ENCODE measurements around the gene SCG3.
"Not testable (repeated sequence)": the region's sequence is repeated elsewhere in the genome, so short reads cannot be mapped to it uniquely, and the experiment has no call there.

Gene SCG3

DNA sequence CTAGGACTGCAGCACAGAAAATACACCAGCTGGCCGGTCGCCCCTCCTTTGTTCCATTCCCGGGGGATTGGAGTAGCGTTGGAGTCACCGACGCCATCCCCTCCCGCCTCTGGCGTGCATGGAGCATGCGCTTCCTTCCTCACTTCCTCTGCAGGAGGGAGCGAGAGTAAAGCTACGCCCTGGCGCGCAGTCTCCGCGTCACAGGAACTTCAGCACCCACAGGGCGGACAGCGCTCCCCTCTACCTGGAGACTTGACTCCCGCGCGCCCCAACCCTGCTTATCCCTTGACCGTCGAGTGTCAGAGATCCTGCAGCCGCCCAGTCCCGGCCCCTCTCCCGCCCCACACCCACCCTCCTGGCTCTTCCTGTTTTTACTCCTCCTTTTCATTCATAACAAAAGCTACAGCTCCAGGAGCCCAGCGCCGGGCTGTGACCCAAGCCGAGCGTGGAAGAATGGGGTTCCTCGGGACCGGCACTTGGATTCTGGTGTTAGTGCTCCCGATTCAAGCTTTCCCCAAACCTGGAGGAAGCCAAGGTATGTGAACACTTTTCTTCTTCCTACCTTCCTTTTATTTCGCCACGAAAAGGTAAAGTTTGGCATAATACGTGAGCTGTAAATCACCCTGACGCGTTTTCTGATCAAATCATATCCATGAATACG lies at the start of gene SCG3:
Gene SCG3 (plus strand): TSS at position 201 of the 661 bp plus-strand sequence. CDS start 253 bp downstream, at position 454.
- DNase-seq (ENCODE audit: low read depth, low spot score) = peak; percentile 98

DNA sequence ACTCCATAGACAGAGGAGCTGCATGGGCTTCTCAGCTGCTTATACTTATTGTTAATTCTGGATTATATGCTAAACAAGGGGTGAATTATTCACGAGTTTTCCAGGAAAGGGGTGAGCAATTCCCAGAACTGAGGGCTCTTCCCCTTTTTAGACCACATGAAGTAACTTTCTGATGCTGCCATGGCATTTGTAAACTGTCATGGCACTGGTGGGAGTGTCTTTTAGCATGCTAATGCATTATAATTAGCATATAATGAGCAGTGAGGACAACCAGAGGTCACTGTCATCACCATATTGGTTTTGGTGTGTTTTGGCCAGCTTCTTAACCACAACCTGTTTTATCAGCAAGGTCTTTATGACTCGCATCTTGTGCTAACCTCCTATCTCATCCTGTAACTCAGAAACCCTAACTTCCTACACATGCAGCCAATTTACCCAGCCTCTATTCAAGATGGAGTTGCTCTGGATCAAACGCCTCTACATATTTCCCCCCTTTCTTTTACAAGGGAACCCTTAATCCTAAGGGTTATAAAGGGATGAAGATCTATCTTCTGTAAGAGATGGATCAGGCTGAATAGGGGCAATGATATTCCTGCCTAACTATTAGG lies 46.6 kb upstream of the SCG3 start:
- no peak for DNase-seq (ENCODE audit: low read depth, low spot score)

DNA sequence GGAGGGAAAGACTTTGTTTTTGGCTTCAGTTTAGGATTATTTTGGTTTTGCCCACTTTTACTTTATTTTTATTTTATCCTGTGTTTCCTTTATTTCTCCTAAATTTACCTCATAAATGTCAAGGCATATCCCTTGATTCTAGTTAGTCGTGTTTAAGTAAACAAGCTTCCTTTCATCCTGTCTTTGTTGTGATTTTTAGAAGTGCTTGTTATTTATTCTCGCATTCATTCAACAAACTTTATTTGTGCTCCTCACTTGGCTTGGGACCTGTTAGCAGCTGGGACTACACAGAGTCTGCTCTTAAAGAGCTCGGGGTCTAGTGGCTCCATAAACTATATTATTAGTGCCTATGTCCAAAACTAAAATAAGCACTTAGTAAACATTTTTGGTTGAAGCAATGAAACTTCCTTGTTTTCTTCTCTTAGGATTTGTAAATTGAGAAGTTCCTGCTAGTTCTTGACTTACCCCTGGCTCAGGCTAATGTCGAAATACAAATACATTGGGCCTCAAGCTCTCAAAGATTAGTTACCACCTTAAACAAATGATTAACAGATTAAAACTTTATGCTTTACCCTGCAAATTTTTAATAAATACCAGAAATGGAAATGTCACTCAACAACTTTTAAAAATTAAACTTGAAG lies 39.7 kb upstream of the SCG3 start:
- DNase-seq (ENCODE audit: low read depth, low spot score) = no peak

DNA sequence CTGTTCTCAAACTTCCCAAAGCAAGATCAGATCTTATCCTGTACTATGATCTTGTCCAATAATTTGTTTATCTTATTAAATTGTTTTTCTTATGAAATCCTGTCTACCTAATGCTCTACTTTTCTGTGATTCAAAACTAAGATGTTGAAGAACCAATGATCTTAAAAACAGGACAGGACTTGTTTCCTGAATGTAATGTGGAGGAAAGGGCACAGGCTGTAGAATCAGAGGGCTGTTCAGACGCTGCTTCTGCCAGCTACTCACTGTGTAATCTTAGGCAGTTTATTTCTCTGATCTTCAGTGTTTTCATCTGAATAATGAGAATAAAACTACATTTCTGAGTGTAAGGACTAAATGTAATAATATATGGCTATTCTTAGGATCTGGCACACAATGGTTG lies 38.6 kb upstream of the SCG3 start:
- no peak for DNase-seq (ENCODE audit: low read depth, low spot score)

DNA sequence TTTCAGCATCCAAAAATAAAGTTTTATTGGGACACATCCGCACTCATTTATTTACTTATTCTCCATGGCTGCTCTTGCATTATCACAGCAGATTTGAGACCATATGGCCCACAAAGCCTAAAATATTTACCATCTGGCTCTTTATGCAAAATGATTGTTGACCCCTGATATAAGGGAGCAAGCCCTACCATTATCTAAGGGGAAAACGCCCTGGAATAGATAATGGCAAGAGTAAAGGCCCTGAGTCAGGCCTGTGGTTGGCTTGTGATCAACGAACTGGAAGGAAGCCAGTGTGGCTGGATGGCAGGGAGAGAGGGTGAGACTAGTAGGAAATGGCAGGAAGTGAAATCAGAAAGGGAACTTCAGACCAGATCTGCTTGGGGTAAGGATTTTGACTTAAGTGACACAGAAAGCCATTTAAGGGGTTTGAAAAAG lies 34.2 kb upstream of the SCG3 start:
- no peak for DNase-seq (ENCODE audit: low read depth, low spot score)

DNA sequence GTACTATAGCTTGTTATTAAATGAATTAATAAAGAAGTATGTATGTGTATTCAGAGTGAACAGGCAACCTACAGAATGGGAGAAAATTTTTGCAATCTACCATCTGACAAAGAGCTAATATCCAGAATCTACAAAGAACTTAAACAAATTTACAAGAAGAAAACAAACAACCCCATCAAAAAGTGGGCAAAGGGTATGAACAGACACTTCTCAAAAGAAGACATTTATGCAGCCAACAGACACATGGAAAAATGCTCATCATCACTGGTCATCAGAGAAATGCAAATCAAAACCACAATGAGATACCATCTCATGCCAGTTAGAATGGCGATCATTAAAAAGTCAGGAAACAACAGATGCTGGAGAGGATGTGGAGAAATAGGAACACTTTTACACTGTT lies 33.2 kb upstream of the SCG3 start:
- not testable (repeated sequence) for DNase-seq (ENCODE audit: low read depth, low spot score)

DNA sequence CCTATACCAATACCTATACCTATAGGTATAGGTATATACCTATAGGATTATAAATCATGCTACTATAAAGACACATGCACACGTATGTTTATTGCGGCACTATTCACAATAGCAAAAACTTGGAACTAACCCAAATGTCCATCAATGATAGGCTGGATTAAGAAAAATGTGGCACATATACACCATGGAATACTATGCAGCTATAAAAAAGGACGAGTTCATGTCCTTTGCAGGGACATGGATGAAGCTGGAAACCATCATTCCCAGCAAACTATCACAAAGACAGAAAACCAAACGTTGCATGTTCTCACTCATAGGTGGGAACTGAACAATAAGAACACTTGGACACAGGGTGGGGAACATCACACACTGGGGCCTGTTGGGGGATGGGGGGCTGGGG lies 32.7 kb upstream of the SCG3 start:
- not testable (repeated sequence) for DNase-seq (ENCODE audit: low read depth, low spot score)

DNA sequence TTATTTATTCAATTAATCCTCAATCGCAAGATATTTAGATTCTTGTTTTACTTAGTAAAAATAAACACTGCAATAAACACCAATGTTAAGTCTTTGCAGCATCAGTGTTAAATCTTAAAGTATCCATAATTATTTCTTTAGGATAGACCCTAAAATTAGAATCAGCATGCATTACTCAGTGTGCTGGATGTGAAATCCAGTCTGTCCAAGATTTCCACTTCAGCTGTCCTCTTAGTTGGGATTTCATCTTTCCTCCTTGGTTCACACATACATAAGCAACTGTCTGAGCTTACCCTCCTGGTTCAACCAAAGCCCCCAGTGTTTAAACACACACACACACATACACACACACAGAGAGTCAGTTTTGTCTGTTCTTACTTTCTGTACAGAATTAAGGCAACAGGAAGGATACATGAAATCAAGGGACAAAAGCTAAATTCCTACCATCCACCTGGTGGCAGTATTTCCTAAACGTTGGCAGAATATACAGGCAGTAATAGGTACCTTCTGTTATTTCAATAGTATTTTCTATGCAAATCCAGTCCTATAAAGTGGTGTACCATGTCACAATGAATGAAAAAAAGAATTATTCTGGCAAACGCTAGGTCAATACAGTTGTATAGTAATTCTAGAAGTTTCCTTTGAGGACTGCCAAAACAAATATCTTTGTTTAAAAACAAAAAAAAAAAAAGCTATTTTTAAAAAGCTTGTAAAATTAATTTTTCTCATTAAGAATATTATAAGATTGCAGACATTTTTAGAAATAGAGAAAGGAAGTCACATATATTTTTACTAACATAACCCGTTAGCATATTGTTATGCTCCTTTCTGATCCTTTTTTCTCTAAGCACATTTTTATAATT lies 31.4 kb upstream of the SCG3 start:
- no peak for DNase-seq (ENCODE audit: low read depth, low spot score)

DNA sequence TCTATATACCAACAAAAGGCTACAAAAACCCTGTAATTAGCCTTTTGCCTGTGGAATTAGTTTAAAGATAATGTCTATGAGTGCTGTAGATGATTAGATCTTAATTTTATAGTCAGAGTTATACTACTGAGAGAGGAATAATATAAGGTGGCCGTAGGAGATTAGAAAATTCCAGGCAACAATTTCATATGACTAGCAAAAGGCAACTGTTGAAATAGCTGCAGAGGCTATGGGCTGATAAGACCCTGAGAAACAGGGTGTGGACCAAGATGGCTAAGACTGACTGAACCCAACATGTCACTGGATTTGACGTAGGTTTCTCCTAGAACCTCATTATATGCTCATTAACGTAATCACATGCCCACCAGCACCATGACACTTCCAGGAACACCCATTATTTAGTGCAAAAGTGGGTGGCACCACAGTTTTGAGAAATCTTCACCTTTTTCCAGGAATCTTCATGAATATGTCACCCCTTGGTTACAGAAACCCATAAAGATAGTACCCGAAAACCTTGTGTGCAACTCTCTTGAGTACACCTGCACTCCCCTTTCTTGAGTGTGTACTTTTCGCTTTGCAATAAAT lies 29.1 kb upstream of the SCG3 start:
- DNase-seq (ENCODE audit: low read depth, low spot score) = no peak

DNA sequence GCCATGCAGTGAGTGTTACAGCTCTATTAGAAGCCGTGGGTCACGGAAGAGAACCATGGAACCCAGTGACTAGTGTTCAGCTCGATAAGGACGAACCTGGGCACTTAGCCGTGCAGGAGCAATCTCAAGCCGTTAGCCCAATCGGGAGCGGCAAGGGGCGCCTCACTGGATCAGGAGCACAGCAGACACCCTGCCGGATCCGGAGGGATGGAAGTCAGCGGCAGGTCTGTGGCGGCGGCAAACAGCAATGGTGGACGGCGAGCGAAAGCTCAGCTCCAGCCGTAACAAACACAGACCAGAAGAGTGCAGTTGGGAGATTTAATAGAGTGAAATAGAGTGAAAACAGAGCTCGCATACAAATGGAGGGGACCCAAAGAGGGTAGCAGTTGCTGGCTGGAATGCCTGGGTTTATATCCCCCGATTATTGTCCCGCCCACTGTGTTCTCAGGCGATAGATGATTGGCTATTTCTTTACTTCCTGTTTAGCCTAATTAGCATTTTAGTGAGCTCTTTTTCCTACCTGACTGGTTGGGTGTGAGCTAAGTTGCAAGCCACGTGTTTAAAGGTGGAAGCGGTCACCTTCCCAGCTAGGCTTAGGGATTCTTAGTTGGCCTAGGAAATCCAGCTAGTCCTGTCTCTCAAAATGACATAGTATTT lies 25.8 kb upstream of the SCG3 start:
- not testable (repeated sequence) for DNase-seq (ENCODE audit: low read depth, low spot score)

DNA sequence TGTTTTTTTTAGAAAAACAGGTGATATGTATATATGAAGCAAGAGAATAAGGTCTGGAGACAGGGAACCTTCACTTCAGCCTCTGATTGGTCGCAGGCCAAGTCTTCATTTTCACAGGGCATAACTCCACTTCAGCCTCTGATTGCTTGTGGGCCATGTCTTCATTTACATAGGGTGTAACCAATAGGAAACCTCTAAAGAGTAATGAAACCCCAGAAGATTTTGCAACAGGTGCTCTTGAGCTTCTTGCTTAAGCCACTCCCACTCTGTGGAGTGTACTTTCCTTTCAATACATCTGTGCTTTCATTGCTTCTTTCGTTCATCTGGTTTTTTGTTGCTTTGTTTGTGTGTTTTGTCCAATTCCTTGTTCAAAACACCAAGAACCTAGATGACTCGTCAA lies 22.6 kb upstream of the SCG3 start:
- DNase-seq (ENCODE audit: low read depth, low spot score) = no peak

DNA sequence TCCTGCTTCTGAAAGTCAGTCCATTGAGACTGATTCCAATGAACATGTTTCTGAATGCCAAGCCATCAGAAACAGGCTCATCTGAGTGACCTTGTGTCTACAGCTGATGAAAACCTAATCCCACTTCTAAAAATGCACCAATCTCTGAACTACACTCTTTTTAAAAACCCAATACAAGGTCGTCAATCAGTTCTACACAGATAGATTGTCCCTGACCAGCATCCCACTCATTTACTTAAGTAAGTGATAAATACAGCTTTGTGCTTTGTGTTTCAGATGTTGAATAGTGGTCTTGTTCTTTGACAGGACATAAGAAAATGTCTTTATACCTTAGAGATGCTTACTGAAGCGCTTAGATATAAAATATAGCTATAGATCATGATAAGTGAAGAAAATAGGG lies 20.2 kb upstream of the SCG3 start:
- no peak for DNase-seq (ENCODE audit: low read depth, low spot score)

DNA sequence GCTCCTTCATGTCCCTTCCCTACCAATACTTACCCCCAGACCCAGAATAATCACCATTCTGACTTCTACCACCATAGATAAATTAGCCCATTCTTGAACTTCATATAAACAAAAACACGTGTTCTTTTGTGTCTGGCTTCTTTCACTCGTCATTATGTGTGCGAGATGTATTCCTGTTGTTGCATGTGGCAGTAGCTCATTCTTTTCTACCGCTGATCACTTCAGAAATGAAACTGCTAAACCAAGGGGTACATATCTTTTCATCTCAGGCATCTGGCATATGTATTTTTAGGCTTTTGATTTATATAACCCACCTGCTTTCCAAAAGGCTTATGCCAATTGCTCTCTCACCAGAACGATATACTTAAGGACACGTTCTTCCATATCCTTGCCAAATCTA lies 13.8 kb upstream of the SCG3 start:
- no peak for DNase-seq (ENCODE audit: low read depth, low spot score)

DNA sequence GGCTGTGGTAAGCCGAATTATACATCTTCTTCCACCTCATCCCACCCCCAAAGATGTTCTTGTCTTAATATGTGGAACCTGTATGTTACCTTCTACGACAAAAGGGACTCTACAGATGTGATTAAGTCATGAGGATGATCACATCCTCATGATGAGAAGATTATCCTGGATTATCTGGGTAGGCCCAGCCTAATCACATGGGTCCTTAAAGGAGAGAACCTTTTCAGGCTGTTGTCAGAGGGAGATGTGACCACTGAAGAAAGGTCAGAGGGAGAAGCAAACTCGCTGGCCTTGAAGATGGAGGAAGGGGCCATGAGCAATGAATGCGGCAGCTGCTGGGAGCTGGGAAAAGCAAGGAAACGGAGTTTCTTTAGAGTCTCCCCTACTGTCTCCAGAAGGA lies 12.9 kb upstream of the SCG3 start:
- DNase-seq (ENCODE audit: low read depth, low spot score) = no peak

DNA sequence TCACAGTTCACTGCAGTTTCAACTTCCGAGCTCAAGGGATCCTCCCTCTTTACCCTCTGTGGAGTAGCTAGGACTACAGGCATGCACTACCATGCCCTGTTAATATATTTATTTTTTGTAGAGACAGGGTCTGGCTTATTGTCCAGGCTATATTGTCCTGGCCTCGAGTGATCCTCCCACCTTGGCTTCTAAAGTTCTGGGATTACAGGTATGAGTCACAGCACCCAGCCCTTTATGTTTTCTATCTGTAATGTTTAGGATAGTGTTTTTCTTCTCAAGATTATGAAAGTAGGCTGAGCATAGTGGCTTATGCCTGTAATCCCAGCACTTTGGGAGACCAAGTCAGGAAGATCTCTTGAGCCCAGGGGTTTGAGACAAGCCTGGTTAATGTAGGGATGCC lies 11.9 kb upstream of the SCG3 start:
- DNase-seq (ENCODE audit: low read depth, low spot score) = no peak

DNA sequence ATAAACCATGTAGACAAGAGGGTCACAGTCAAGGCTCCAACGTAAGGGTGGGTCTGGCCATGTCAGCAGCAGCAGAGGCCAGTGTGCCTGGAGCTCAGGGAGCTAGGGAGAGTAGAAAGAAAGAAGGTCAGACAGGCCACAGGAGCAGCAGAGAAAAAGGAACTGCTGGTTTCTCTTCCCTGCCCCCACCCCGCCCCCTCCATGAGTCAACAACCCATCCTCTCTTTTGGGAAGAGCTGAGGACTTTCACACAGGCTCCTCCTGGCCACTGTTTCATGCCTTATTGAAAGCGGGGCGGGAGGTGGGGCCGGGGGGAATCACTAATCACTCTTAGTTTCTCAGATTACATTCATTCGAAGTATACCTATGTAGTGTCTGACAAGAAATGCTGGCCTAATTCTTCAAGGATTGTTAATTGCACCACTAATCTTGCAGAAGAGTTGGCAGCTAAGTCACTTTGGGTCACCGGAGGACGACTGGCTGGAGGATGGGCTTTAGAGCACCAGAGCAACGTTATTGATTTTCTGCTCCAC lies 9.1 kb upstream of the SCG3 start:
- peak; percentile 14 for DNase-seq (ENCODE audit: low read depth, low spot score)

DNA sequence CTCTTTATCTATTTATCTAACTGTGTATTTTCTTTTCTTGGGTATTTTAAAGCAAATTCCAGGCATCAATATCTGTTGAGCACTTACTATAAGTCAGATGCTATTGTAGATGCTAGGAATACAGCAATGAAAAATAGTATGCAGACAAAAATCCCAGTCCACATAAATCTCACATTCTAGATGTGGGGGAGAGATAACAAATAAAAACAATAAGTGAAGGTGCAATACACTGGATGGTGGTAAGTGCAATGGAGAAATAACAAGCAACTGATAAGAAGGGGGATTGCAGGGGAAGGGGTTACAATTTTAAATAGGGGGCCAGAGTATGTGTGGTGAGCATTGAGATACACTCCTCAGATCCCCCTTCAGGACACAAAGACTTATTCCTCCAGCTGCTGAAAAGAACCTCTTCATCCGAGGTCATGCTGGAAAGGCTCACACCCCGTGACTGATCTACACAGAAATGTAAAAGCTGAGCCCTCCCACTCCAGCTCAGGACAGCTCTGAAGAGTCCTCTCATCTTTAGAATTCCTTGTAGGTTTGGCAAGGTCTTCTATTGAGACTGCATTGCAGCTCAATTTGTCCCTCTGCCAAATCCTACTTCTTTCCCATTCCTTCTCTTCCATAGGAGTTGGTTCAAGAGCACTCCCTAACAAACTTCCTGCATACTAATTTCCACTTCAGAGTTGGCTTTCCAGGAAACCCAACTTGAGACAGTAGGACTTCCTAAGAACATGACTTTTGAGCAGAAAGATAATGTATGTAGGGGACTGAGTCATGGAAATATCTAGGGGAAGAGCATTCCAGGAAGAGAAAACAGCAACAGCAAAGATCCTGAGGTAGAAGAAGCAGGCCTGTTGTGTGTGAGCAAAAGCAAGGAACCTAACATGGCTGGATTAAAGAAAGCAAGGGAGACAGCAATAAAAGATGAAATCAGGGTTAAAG lies 8.1 kb upstream of the SCG3 start:
- DNase-seq (ENCODE audit: low read depth, low spot score) = no peak

DNA sequence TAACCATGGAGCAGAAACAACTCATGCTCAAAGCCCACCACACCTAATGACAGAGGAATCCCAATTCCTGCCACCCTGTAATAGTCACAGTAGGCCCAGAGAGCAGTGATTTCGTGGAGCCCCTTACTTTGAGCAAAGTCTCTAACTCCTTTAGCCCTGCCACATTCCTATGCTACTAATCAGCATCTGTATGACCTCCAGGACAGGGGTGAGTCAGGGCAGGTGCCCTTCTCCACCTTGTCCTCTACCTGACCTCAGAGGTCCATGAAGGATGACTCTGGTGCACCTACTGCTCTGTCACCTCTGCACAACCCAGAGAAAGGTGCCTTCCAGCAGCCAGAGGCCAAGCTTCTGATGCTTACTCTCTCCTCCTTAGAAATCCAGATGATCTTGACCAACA lies 6.1 kb upstream of the SCG3 start:
- DNase-seq (ENCODE audit: low read depth, low spot score) = no peak

DNA sequence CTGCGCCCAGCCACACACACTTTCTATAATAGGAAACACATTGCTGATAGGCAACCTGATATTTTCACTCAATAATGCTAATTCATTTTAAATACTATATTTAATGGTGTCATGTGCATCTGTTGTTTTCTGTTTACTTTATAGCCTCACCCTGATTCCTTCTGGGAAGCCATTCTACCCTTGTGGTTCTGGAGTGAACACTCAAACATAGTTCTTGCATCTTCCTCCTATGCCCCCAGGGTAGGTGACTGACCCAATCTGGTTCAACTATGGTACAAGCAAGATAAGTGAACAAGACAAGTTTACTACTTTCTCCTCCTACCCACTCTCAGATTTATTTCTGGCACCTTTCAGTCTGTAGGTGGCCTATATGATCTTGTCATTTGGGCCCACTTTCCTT lies 4.3 kb upstream of the SCG3 start:
- no peak for DNase-seq (ENCODE audit: low read depth, low spot score)

DNA sequence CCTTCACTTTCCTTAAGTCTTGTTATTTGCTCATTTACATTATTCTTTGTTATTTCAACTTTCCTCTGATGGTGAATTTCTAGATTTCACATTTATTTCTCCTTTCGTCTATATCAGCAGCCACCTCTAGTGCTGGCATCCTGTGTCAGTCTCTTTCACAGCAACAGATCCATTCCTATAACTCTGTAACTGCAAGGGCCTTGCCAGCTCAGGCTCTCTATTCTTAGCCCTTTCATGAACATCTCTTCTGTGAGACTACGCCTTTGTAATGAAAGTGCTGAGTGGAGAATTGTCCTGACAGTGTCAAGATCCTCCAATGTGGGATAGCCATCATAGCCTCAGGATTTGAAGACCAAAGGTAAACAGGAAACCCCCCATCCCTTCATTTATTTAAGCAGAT lies 3.9 kb upstream of the SCG3 start:
- no peak for DNase-seq (ENCODE audit: low read depth, low spot score)
